DND-41 (cell line): Measurements from ENCODE around the gene FEN1.

ENCODE experiments used
- ATAC-seq: fragments of 200-7000 bp; cut with Tn5 transposase; 3 replicates; pipeline ENCODE4 v1.9.1; 2021; ENCODE audit warnings: low read depth; ENCODE audit not compliant: insufficient read depth
- DNase-seq: peaks from one replicate; pipeline ENCODE4 v3.0.0-alpha.2; 2020
- H2AFZ ChIP-seq: 2 replicates; pipeline ENCODE4 v1.6.0; 2012; ENCODE audit warnings: low read depth, low read length
- H3K27ac ChIP-seq: 2 replicates; pipeline ENCODE4 v1.5.1; 2012; ENCODE audit warnings: low read length, inconsistent platforms
- H3K27me3 ChIP-seq: fragments of 200-600 bp; sonication (generic); 2 replicates; pipeline ENCODE4 v1.6.0; 2012; ENCODE audit warnings: low read length, mild to moderate bottlenecking, inconsistent platforms; ENCODE audit not compliant: insufficient read depth, poor library complexity
- H3K36me3 ChIP-seq: 2 replicates; pipeline ENCODE4 v1.5.1; 2012; ENCODE audit warnings: low read length, inconsistent platforms; ENCODE audit not compliant: insufficient read depth
- H3K4me1 ChIP-seq: 2 replicates; pipeline ENCODE4 v1.5.1; 2012; ENCODE audit warnings: mild to moderate bottlenecking, low read length; ENCODE audit not compliant: insufficient read depth
- H3K4me2 ChIP-seq: 2 replicates; pipeline ENCODE4 v1.6.0; 2012; ENCODE audit warnings: mild to moderate bottlenecking, moderate library complexity, low read length, inconsistent platforms; ENCODE audit not compliant: insufficient read depth
- H3K4me3 ChIP-seq, 2 experiments: fragments of 200-600 bp in 1 of 2; shearing (Covaris generic) in 1 of 2; 2 replicates each; pipeline ENCODE4 v1.5.1; 2012 to 2016; ENCODE audit warnings: inconsistent platforms in 2 of 2, low read length in 2 of 2, mild to moderate bottlenecking in 2 of 2, low read depth in 1 of 2, moderate library complexity in 1 of 2
- H3K79me2 ChIP-seq: 2 replicates; pipeline ENCODE4 v1.6.0; 2012; ENCODE audit warnings: low read length, inconsistent platforms; ENCODE audit not compliant: insufficient read depth
- H3K9ac ChIP-seq: 2 replicates; pipeline ENCODE4 v1.6.0; 2012; ENCODE audit warnings: low read depth, mild to moderate bottlenecking, inconsistent platforms, low read length, moderate library complexity
- H3K9me3 ChIP-seq: 2 replicates; pipeline ENCODE4 v1.5.1; 2012; ENCODE audit warnings: low read length, moderate library complexity, mild to moderate bottlenecking, inconsistent platforms; ENCODE audit not compliant: insufficient read depth, severe bottlenecking
- H4K20me1 ChIP-seq: 2 replicates; pipeline ENCODE4 v1.6.0; 2012; ENCODE audit warnings: low read length; ENCODE audit not compliant: insufficient read depth
- CTCF ChIP-seq: IDR thresholded peaks from 2 replicates; pipeline ENCODE4 v1.5.1; 2012; ENCODE audit warnings: borderline replicate concordance, low read length, moderate library complexity, mild to moderate bottlenecking; ENCODE audit not compliant: poor library complexity, severe bottlenecking; ENCODE audit errors: extremely low read depth
- EZH2 ChIP-seq: IDR thresholded peaks from 3 replicates; pipeline ENCODE4 v1.6.1; 2012; ENCODE audit warnings: borderline replicate concordance, low read depth, mild to moderate bottlenecking, moderate library complexity, low read length, inconsistent platforms; ENCODE audit not compliant: severe bottlenecking

Gene FEN1

GRCh38 chr11:61815790-61816735, 23.4 kb downstream of the FEN1 start:
- H3K36me3 ChIP-seq, result peaks cover 47% of the 10 kb centered on the region
- peaks cover 28% of the 10 kb centered on the region for H3K4me1 ChIP-seq
- H3K79me2 ChIP-seq, result peaks cover 56% of the 10 kb centered on the region
- ATAC-seq (peak; percentile 56), DNase-seq (peak; percentile 76)
- peak overlapping the region; percentile 83 for H3K4me2 ChIP-seq
- H2AFZ ChIP-seq, result peak overlapping the region; percentile 70
- H3K9ac ChIP-seq, result peak overlapping the region; percentile 96
- peak overlapping the region; percentile 52 to 74 for H3K4me3 ChIP-seq
- no peaks in the 10 kb centered on the region for H3K9me3 ChIP-seq
- peak; percentile 30 for TF ChIP-seq CTCF
- no peak for TF ChIP-seq EZH2
- H4K20me1 ChIP-seq, result peaks cover 24% of the 10 kb centered on the region
- peak overlapping the region; percentile 86 for H3K27ac ChIP-seq
- H3K27me3 ChIP-seq, result no peaks in the 10 kb centered on the region

DNA sequence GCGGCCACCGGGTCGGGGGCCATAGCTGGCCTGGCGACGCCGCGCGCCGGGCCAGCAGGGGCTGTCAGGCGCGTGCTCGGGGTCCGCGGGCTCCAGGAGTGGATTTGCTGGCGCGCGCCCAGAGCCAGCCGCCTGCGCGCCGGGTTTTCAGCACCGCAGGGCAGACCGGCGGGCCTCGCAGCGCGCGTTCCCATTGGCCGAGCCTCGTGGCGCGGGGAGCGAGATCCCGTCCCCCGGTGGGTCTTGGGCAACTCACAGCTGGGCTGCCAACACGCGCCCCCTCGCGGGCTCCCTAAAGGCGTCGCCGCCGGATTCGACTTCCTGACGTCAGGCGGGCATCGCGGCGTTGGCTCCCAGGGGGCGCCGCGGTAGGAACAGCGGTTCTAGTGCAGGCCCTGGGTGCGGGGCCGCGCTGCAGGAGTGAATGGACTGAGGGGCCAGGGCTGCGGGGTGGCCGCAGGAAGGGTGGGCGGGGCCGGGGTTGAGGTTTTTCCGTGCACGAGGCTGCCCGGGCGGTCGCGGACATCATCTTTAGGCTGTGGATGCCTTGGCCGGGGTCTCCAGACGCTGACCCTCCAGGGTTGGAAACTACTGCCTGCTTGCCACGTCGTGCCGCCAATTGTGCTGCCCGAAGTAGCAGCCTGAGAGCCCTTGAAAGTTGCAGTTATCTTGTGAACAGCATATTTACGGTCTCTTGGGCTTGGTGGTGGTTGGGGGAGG, 24.2 kb downstream of the FEN1 start, which contains the start of gene FADS1:
Gene FADS1, minus strand, starts transcription at position 268 of the 720 bp plus-strand sequence. Its CDS starts 74 bp downstream, at position 194.
- Histone ChIP-seq H3K9me3 (no peaks in the 10 kb centered on the region), H3K27ac (peak within 1 kb of the TSS; percentile 86), H3K36me3 (peaks cover 39% of the 10 kb centered on the region), H3K27me3 (no peaks in the 10 kb centered on the region), H4K20me1 (peaks cover 23% of the 10 kb centered on the region), H3K9ac (peak within 1 kb of the TSS; percentile 96), H3K79me2 (peaks cover 51% of the 10 kb centered on the region), H3K4me1 (peaks cover 28% of the 10 kb centered on the region), H2AFZ (peak within 1 kb of the TSS; percentile 77), H3K4me3 (peak within 1 kb of the TSS; percentile 52 to 74), H3K4me2 (peak within 1 kb of the TSS; percentile 83)
- DNase-seq (peak; percentile 97), ATAC-seq (peak; percentile 79)
- no peak for TF ChIP-seq EZH2
- peak; percentile 75 for TF ChIP-seq CTCF

GRCh38 chr11:61817471-61818202, 24.9 kb downstream of the FEN1 start:
- Histone ChIP-seq H3K9ac (peak overlapping the region; percentile 96), H3K4me1 (peaks cover 28% of the 10 kb centered on the region), H3K36me3 (peaks cover 32% of the 10 kb centered on the region), H2AFZ (peak overlapping the region; percentile 77), H3K27ac (peak overlapping the region; percentile 84), H4K20me1 (peaks cover 15% of the 10 kb centered on the region), H3K4me2 (peak overlapping the region; percentile 83), H3K79me2 (peaks cover 44% of the 10 kb centered on the region), H3K9me3 (no peaks in the 10 kb centered on the region), H3K4me3 (peak overlapping the region; percentile 37 to 74; a peak in 3 of 4 replicates), H3K27me3 (no peaks in the 10 kb centered on the region)
- DNase-seq (no peak), ATAC-seq (no peak)
- TF ChIP-seq CTCF (no peak), EZH2 (no peak)
